HepG2 (cell line): Measurements from ENCODE around the gene PPP4R4. TPM values are rescaled to one million over a fixed set of nuclear protein-coding genes. Genes with fewer than 3 reads are reported as not detected.

Source experiments
- AGO2 ChIP-seq: fragments of 200-400 bp; formaldehyde crosslinking; optimal IDR thresholded peaks from 2 replicates; pipeline ENCODE3; 2017; ENCODE audit warnings: mild to moderate bottlenecking, low read depth, low read length, moderate library complexity
- GATA4 ChIP-seq: sonication (generic); IDR thresholded peaks from 2 replicates; pipeline ENCODE4 v1.6.1; 2016; ENCODE audit warnings: antibody characterized with exemption, low read depth, borderline replicate concordance
- NR3C1 ChIP-seq: sonication (generic); formaldehyde crosslinking; IDR thresholded peaks from 2 replicates; pipeline ENCODE4 v1.4.0; 2020; ENCODE audit warnings: missing genetic modification reagents
- ZFP82 ChIP-seq: sonication (generic); formaldehyde crosslinking; IDR thresholded peaks from 2 replicates; pipeline ENCODE4 v1.5.1; 2020; ENCODE audit warnings: mild to moderate bottlenecking, missing genetic modification reagents, borderline replicate concordance
- ZNF441 ChIP-seq: sonication (generic); formaldehyde crosslinking; IDR thresholded peaks from 2 replicates; pipeline ENCODE4 v1.7.0; 2021; ENCODE audit warnings: missing genetic modification reagents, borderline replicate concordance
- ZNF460 ChIP-seq: sonication (generic); formaldehyde crosslinking; IDR thresholded peaks from 2 replicates; pipeline ENCODE4 v1.5.1; 2020; ENCODE audit warnings: missing genetic modification reagents, mild to moderate bottlenecking, borderline replicate concordance
- polyA plus RNA-seq, 8 experiments: library from polyadenylated mRNA; depleted of rRNA in 3 of 8; stranded (reverse) in 7 of 8; unstranded in 1 of 8; fragments of >200 nt; fragmentation: Illumina TruSeq in 4 of 8; extraction: Trizol in 4 of 8; gene quantifications; 2 replicates each; pipeline versions ENCODE4 v1.2.1 to v1.2.3, GENCODE V29; 2011 to 2016; ENCODE audit warnings: low read depth in 4 of 8, missing spikeins in 1 of 8, mixed read lengths in 1 of 8; ENCODE audit not compliant: insufficient read depth in 1 of 8
- total RNA-seq, 5 experiments: library from RNA; depleted of rRNA; stranded (reverse); fragments of >200 nt; fragmentation: Illumina TruSeq; extraction: Trizol; gene quantifications; 2 replicates each; pipeline ENCODE4 v1.2.3, GENCODE V29; 2016; ENCODE audit warnings: low read depth in 1 of 5
- TF ChIP-seq, protein P1 (sequence below): sonication (generic); formaldehyde crosslinking; IDR thresholded peaks from 2 replicates; pipeline ENCODE4 v1.5.1; 2020; ENCODE audit warnings: mild to moderate bottlenecking, missing genetic modification reagents, moderate library complexity
- TF ChIP-seq, protein P2 (sequence below): sonication (generic); formaldehyde crosslinking; IDR thresholded peaks from 2 replicates; pipeline ENCODE4 v1.4.0; 2020; ENCODE audit warnings: mild to moderate bottlenecking, missing genetic modification reagents, borderline replicate concordance
- TF ChIP-seq, protein P3 (sequence below): sonication (generic); formaldehyde crosslinking; IDR thresholded peaks from 2 replicates; pipeline ENCODE4 v1.4.0; 2020; ENCODE audit warnings: missing genetic modification reagents, borderline replicate concordance
- TF ChIP-seq, protein P4 (sequence below): sonication (generic); formaldehyde crosslinking; IDR thresholded peaks from 2 replicates; pipeline ENCODE4 v1.8.1; 2022; ENCODE audit warnings: mild to moderate bottlenecking, missing genetic modification reagents
- TF ChIP-seq, protein P5 (sequence below): sonication (generic); formaldehyde crosslinking; IDR thresholded peaks from 2 replicates; pipeline ENCODE4 v1.5.0; 2020; ENCODE audit warnings: mild to moderate bottlenecking, missing genetic modification reagents

The PPP4R4 gene
- total and polyA plus RNA-seq, 2 of the 13 experiments (the other 11 are each of a cell fraction or from before 2014, with no cell fraction given), result 9.5 to 19.8 TPM

DNA sequence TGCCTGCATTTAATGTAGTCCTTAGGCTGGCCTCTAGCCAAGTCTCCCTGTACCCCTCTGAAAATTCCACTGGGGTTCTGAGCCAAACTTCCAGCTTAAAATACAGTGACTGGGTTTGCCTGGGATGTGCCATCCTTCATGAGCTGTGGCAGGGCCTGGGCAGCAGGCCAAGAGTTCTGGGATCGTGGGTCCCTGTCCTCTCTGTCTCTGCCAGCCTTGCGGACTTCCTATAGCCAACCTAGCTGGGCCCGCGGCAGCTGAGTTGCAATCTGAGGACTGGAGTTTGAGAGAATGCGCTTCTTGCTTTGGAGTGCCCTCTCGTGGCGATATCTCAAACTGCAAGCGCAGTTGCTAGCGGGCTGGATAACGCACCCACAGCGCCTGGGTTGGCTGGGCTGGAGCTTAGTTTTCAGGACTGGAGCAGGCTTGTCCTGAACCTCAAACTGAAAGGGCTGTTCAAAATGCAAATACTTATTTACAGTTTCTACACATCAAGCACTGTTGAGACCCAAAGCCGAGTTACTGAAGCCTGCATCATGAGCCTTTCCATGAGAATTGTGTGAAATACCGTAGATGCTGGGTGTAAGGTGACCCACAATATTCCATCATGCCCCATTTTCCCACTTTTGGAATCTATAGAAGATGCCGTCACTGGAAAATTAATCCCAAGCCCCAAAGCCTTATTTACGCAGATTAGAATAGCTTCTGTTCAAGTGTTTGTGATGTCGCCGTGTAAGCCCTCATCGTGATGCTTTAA is 37.4 kb upstream of the PPP4R4 start (continued):
- TF ChIP-seq, protein P1, sequence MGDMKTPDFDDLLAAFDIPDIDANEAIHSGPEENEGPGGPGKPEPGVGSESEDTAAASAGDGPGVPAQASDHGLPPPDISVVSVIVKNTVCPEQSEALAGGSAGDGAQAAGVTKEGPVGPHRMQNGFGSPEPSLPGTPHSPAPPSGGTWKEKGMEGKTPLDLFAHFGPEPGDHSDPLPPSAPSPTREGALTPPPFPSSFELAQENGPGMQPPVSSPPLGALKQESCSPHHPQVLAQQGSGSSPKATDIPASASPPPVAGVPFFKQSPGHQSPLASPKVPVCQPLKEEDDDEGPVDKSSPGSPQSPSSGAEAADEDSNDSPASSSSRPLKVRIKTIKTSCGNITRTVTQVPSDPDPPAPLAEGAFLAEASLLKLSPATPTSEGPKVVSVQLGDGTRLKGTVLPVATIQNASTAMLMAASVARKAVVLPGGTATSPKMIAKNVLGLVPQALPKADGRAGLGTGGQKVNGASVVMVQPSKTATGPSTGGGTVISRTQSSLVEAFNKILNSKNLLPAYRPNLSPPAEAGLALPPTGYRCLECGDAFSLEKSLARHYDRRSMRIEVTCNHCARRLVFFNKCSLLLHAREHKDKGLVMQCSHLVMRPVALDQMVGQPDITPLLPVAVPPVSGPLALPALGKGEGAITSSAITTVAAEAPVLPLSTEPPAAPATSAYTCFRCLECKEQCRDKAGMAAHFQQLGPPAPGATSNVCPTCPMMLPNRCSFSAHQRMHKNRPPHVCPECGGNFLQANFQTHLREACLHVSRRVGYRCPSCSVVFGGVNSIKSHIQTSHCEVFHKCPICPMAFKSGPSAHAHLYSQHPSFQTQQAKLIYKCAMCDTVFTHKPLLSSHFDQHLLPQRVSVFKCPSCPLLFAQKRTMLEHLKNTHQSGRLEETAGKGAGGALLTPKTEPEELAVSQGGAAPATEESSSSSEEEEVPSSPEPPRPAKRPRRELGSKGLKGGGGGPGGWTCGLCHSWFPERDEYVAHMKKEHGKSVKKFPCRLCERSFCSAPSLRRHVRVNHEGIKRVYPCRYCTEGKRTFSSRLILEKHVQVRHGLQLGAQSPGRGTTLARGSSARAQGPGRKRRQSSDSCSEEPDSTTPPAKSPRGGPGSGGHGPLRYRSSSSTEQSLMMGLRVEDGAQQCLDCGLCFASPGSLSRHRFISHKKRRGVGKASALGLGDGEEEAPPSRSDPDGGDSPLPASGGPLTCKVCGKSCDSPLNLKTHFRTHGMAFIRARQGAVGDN (CRISPR knock-in tag), result peak; percentile 63
- TF ChIP-seq, protein P2, sequence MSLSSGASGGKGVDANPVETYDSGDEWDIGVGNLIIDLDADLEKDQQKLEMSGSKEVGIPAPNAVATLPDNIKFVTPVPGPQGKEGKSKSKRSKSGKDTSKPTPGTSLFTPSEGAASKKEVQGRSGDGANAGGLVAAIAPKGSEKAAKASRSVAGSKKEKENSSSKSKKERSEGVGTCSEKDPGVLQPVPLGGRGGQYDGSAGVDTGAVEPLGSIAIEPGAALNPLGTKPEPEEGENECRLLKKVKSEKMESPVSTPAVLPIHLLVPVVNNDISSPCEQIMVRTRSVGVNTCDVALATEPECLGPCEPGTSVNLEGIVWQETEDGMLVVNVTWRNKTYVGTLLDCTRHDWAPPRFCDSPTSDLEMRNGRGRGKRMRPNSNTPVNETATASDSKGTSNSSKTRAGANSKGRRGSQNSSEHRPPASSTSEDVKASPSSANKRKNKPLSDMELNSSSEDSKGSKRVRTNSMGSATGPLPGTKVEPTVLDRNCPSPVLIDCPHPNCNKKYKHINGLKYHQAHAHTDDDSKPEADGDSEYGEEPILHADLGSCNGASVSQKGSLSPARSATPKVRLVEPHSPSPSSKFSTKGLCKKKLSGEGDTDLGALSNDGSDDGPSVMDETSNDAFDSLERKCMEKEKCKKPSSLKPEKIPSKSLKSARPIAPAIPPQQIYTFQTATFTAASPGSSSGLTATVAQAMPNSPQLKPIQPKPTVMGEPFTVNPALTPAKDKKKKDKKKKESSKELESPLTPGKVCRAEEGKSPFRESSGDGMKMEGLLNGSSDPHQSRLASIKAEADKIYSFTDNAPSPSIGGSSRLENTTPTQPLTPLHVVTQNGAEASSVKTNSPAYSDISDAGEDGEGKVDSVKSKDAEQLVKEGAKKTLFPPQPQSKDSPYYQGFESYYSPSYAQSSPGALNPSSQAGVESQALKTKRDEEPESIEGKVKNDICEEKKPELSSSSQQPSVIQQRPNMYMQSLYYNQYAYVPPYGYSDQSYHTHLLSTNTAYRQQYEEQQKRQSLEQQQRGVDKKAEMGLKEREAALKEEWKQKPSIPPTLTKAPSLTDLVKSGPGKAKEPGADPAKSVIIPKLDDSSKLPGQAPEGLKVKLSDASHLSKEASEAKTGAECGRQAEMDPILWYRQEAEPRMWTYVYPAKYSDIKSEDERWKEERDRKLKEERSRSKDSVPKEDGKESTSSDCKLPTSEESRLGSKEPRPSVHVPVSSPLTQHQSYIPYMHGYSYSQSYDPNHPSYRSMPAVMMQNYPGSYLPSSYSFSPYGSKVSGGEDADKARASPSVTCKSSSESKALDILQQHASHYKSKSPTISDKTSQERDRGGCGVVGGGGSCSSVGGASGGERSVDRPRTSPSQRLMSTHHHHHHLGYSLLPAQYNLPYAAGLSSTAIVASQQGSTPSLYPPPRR (CRISPR knock-in tag), result no peak
- TF ChIP-seq AGO2, result no peak
- TF ChIP-seq, protein P3, sequence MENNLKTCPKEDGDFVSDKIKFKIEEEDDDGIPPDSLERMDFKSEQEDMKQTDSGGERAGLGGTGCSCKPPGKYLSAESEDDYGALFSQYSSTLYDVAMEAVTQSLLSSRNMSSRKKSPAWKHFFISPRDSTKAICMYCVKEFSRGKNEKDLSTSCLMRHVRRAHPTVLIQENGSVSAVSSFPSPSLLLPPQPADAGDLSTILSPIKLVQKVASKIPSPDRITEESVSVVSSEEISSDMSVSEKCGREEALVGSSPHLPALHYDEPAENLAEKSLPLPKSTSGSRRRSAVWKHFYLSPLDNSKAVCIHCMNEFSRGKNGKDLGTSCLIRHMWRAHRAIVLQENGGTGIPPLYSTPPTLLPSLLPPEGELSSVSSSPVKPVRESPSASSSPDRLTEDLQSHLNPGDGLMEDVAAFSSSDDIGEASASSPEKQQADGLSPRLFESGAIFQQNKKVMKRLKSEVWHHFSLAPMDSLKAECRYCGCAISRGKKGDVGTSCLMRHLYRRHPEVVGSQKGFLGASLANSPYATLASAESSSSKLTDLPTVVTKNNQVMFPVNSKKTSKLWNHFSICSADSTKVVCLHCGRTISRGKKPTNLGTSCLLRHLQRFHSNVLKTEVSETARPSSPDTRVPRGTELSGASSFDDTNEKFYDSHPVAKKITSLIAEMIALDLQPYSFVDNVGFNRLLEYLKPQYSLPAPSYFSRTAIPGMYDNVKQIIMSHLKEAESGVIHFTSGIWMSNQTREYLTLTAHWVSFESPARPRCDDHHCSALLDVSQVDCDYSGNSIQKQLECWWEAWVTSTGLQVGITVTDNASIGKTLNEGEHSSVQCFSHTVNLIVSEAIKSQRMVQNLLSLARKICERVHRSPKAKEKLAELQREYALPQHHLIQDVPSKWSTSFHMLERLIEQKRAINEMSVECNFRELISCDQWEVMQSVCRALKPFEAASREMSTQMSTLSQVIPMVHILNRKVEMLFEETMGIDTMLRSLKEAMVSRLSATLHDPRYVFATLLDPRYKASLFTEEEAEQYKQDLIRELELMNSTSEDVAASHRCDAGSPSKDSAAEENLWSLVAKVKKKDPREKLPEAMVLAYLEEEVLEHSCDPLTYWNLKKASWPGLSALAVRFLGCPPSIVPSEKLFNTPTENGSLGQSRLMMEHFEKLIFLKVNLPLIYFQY (CRISPR knock-in tag), result no peak
- TF ChIP-seq, protein P4, sequence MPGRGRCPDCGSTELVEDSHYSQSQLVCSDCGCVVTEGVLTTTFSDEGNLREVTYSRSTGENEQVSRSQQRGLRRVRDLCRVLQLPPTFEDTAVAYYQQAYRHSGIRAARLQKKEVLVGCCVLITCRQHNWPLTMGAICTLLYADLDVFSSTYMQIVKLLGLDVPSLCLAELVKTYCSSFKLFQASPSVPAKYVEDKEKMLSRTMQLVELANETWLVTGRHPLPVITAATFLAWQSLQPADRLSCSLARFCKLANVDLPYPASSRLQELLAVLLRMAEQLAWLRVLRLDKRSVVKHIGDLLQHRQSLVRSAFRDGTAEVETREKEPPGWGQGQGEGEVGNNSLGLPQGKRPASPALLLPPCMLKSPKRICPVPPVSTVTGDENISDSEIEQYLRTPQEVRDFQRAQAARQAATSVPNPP (CRISPR knock-in tag), result no peak
- no peak for TF ChIP-seq NR3C1 (CRISPR knock-in tag)
- TF ChIP-seq, protein P5, sequence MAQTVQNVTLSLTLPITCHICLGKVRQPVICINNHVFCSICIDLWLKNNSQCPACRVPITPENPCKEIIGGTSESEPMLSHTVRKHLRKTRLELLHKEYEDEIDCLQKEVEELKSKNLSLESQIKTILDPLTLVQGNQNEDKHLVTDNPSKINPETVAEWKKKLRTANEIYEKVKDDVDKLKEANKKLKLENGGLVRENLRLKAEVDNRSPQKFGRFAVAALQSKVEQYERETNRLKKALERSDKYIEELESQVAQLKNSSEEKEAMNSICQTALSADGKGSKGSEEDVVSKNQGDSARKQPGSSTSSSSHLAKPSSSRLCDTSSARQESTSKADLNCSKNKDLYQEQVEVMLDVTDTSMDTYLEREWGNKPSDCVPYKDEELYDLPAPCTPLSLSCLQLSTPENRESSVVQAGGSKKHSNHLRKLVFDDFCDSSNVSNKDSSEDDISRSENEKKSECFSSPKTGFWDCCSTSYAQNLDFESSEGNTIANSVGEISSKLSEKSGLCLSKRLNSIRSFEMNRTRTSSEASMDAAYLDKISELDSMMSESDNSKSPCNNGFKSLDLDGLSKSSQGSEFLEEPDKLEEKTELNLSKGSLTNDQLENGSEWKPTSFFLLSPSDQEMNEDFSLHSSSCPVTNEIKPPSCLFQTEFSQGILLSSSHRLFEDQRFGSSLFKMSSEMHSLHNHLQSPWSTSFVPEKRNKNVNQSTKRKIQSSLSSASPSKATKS (CRISPR knock-in tag), result no peak
- TF ChIP-seq ZNF441 (CRISPR knock-in tag), result no peak
- TF ChIP-seq ZFP82 (CRISPR knock-in tag), result no peak
- TF ChIP-seq ZNF460 (CRISPR knock-in tag), result no peak
- no peak for TF ChIP-seq GATA4
